C4-2B (cell line): ENCODE measurements around the gene PDE6A.

ENCODE experiments used
- ZFX ChIP-seq: fragments of 450-650 bp; IDR thresholded peaks from 2 replicates; pipeline ENCODE4 v1.6.1; 2017
- TF ChIP-seq, protein P1 (sequence below): fragments of 450-650 bp; conservative IDR thresholded peaks from 2 replicates; pipeline ENCODE4 v1.5.1; 2017; ENCODE audit warnings: mild to moderate bottlenecking

DNA sequence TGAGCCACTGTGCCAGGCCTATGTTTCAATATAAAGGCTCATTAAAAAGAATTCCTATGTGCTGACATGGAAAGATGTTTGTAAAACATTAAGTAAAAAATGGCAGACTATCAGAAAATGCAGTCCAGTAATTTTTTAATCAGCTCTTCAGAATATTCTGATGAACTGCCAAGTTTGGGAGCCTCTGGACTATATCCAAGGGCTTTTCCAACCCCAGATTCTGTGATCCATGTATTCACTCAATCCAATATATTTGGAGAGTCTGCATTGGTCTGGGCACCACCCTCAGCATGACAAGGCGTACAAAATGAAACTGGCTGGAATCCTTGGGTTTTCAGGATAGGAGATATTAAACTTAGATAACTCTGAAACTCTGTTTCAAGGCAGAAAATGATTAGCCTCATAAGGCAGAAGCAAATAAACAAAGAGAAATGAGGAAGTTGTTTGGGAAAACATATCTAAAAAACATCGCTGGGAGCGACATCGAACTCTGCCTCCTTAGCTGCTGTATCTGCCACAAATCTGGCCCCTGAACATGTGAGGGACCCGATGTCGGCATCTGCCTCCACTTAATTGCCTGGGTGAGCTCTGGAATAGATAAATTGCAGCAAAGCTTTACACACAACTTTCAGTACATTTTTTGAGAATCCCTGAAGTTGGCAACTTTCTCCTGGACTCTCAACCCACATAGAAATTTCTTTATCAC lies 14.4 kb downstream of the PDE6A start:
- TF ChIP-seq, protein P1, sequence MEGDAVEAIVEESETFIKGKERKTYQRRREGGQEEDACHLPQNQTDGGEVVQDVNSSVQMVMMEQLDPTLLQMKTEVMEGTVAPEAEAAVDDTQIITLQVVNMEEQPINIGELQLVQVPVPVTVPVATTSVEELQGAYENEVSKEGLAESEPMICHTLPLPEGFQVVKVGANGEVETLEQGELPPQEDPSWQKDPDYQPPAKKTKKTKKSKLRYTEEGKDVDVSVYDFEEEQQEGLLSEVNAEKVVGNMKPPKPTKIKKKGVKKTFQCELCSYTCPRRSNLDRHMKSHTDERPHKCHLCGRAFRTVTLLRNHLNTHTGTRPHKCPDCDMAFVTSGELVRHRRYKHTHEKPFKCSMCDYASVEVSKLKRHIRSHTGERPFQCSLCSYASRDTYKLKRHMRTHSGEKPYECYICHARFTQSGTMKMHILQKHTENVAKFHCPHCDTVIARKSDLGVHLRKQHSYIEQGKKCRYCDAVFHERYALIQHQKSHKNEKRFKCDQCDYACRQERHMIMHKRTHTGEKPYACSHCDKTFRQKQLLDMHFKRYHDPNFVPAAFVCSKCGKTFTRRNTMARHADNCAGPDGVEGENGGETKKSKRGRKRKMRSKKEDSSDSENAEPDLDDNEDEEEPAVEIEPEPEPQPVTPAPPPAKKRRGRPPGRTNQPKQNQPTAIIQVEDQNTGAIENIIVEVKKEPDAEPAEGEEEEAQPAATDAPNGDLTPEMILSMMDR: no peak
- no peak for TF ChIP-seq ZFX
